B cell (primary cell): ENCODE results near the gene ABHD14A.

Experiments used
- EZH2 ChIP-seq: IDR thresholded peaks from 2 replicates; pipeline ENCODE4 v1.6.1; 2012; ENCODE audit warnings: borderline replicate concordance, low read depth, mild to moderate bottlenecking, moderate library complexity, low read length; ENCODE audit not compliant: insufficient read depth, poor library complexity, severe bottlenecking
- TF ChIP-seq, protein P1 (sequence below): fragments of 200-600 bp; IDR thresholded peaks from one replicate; pipeline ENCODE4 v1.8.0; 2022; ENCODE audit warnings: antibody characterized with exemption, mild to moderate bottlenecking

DNA sequence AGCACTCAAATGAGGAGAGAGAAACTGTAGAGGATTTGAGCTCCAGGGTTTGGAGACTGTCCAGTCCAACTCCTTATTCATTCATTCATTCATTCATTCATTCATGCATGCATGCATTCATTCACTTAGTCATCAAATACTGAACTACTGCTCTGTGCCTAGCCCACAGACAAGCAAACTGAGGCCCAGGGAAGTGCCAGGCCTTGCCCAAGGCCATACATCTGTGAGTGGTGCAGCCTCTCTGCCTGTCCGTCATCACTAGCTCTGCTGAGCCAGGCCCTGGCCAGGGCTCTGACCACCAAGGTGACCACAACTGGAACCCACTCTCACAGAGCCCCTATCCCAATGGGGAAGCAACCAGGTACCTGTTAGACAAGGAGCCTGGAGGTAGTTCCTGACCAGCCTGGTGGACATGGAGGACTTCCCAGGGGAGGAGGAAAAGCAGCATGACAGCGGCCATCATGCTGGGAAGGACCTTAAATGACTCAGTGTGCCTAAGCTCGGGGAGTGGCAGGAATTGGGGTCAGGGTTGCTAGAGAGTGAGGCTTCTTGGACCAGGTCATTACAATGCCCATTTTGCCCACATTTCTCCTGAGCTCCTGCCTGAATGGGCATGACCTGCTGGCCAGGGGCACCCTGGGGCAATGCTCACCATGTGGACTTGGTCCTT lies 48.4 kb downstream of the ABHD14A start:
- TF ChIP-seq, protein P1, sequence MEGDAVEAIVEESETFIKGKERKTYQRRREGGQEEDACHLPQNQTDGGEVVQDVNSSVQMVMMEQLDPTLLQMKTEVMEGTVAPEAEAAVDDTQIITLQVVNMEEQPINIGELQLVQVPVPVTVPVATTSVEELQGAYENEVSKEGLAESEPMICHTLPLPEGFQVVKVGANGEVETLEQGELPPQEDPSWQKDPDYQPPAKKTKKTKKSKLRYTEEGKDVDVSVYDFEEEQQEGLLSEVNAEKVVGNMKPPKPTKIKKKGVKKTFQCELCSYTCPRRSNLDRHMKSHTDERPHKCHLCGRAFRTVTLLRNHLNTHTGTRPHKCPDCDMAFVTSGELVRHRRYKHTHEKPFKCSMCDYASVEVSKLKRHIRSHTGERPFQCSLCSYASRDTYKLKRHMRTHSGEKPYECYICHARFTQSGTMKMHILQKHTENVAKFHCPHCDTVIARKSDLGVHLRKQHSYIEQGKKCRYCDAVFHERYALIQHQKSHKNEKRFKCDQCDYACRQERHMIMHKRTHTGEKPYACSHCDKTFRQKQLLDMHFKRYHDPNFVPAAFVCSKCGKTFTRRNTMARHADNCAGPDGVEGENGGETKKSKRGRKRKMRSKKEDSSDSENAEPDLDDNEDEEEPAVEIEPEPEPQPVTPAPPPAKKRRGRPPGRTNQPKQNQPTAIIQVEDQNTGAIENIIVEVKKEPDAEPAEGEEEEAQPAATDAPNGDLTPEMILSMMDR, result no peak
- no peak for TF ChIP-seq EZH2
